SK-N-SH (cell line): ENCODE measurements around the gene DUOXA2. TPM values are rescaled to one million over a fixed set of nuclear protein-coding genes. Genes with fewer than 3 reads are reported as not detected.

Source experiments
- CTCF ChIP-seq: fragments of 200-600 bp; sonication (generic); IDR thresholded peaks from 2 replicates; pipeline ENCODE4 v1.6.1; 2017; ENCODE audit warnings: antibody characterized with exemption, mild to moderate bottlenecking, moderate library complexity
- FOSL2 ChIP-seq: IDR thresholded peaks from 2 replicates; pipeline ENCODE4 v1.4.0; 2012; ENCODE audit warnings: low read depth, mild to moderate bottlenecking, moderate library complexity, borderline replicate concordance
- GATA2 ChIP-seq: sonication (generic); formaldehyde crosslinking; IDR thresholded peaks from 2 replicates; pipeline ENCODE4 v1.5.0; 2020; ENCODE audit warnings: mild to moderate bottlenecking, missing genetic modification reagents
- RAD21 ChIP-seq: IDR thresholded peaks from 2 replicates; pipeline ENCODE4 v1.6.1; 2012; ENCODE audit warnings: mild to moderate bottlenecking, low read length
- TCF12 ChIP-seq: IDR thresholded peaks from 2 replicates; pipeline ENCODE4 v1.4.0; 2012
- USF2 ChIP-seq: fragments of 150-350 bp; IDR thresholded peaks from 2 replicates; pipeline ENCODE4 v1.6.1; 2017; ENCODE audit warnings: antibody characterized with exemption, low read length, low read depth, borderline replicate concordance
- YY1 ChIP-seq: IDR thresholded peaks from 2 replicates; pipeline ENCODE4 v1.4.0; 2012; ENCODE audit warnings: low read depth, mild to moderate bottlenecking
- ZBTB33 ChIP-seq: IDR thresholded peaks from 2 replicates; pipeline ENCODE4 v1.4.0; 2012; ENCODE audit warnings: low read depth, borderline replicate concordance
- polyA plus RNA-seq, 3 experiments: library from polyadenylated mRNA; depleted of rRNA; stranded (reverse); fragments of >200 nt; gene quantifications; 2 replicates each; pipeline ENCODE4 v1.2.3, GENCODE V29; 2012

Gene DUOXA2
- polyA plus RNA-seq, 1 of the 3 experiments (the other 2 are of a cell fraction): not detected

- no peak for TF ChIP-seq FOSL2
- no peak for TF ChIP-seq YY1
- no peak for TF ChIP-seq USF2
- no peak for TF ChIP-seq CTCF
- no peak for TF ChIP-seq TCF12
- TF ChIP-seq GATA2: no peak
- no peak for TF ChIP-seq RAD21
- TF ChIP-seq ZBTB33: no peak
These were observed 53.6 kb downstream of the DUOXA2 start (continued) for GRCh38 chr15:45167631-45168205.

Other genes starting within 250 kb of the DUOXA2 start
- not detected in 2 replicates for gene TERB2, start 157.6 kb upstream of the DUOXA2 start, polyA plus RNA-seq (2012; rRNA removed)
- gene SORD, start 91.1 kb upstream of the DUOXA2 start, polyA plus RNA-seq (2012; rRNA removed): 35.1 and 40.8 TPM in 2 replicates
- 0.02 TPM in 1 of 2 replicates, not detected in the other for gene DUOX2, start 154 bp upstream of the DUOXA2 start, polyA plus RNA-seq (2012; rRNA removed)
- gene DUOXA1, start 15.6 kb downstream of the DUOXA2 start, polyA plus RNA-seq (2012; rRNA removed): 0.02 TPM in 1 of 2 replicates, not detected in the other
- not detected in 2 replicates for gene DUOX1, start 15.7 kb downstream of the DUOXA2 start, polyA plus RNA-seq (2012; rRNA removed)
- 4.4 and 5.5 TPM in 2 replicates for gene SHF, start 73.6 kb downstream of the DUOXA2 start, polyA plus RNA-seq (2012; rRNA removed)
- not detected in 2 replicates for gene SLC28A2, start 137.9 kb downstream of the DUOXA2 start, polyA plus RNA-seq (2012; rRNA removed)